Diencephalon (tissue), 1 donor: ENCODE results near the gene DNAJC21. TPM values are rescaled to one million over a fixed set of nuclear protein-coding genes. Genes with fewer than 3 reads are reported as not detected.

ENCODE experiments used
- total RNA-seq: library from RNA; depleted of rRNA; stranded (reverse); fragments of >200 nt; gene quantifications from one replicate; pipeline ENCODE4 v1.2.3, GENCODE V29; 2014

The DNAJC21 gene
- 27.5 TPM for total RNA-seq

DNA sequence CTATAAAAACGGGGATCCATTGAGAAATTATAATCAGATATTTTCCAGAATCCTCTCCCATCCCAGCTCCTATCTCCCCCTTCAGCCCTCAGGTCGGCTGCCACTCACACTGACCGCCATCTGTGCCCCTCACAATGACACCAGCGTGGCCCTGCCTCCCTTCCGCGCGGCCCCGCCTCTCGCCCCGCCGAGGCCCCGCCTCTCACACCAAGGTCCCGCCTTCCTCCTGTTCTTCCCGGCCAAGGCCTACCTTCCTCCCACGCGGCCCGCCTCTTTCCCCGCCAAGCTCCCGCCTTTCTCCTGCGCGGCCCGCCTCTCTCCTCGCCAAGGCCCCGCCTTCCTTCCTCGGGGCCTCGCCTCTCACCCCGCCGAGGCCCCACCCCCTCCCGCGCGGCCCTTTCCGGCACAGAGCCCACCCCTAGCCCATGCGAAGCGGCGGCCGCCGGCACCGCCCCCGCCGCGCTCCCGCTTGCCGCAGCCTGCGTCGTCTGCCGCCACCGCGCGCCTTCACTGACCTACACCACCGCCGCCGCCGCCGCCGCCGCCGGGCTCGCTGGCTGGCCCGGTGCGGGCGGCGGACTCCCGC, at the start of gene DNAJC21:
Gene DNAJC21, plus strand, starts transcription at position 426 of the 586 bp plus-strand sequence. CDS start 261 bp downstream, outside the sequence.

GRCh38 chr5:34915139-34915855, 14.1 kb upstream of the DNAJC21 start, which contains the start of the genes BRIX1 and RAD1:
BRIX1 (plus strand) TSS chr5:34915711; CDS start chr5:34915739, 28 bp downstream.
RAD1 (minus strand) TSS chr5:34915504; CDS start chr5:34914892, 612 bp downstream.

Other genes with a start within 250 kb of the DNAJC21 start
- 7.6 TPM for gene TTC23L, start 90.4 kb upstream of the DNAJC21 start, total RNA-seq
- gene RAD1, start 14.1 kb upstream of the DNAJC21 start, total RNA-seq: 40.4 TPM
- gene BRIX1, start 13.8 kb upstream of the DNAJC21 start, total RNA-seq: 38.3 TPM
- gene AGXT2, start 118.4 kb downstream of the DNAJC21 start, total RNA-seq: 0.23 TPM